ENCODE data around the gene CFAP46.

DNA sequence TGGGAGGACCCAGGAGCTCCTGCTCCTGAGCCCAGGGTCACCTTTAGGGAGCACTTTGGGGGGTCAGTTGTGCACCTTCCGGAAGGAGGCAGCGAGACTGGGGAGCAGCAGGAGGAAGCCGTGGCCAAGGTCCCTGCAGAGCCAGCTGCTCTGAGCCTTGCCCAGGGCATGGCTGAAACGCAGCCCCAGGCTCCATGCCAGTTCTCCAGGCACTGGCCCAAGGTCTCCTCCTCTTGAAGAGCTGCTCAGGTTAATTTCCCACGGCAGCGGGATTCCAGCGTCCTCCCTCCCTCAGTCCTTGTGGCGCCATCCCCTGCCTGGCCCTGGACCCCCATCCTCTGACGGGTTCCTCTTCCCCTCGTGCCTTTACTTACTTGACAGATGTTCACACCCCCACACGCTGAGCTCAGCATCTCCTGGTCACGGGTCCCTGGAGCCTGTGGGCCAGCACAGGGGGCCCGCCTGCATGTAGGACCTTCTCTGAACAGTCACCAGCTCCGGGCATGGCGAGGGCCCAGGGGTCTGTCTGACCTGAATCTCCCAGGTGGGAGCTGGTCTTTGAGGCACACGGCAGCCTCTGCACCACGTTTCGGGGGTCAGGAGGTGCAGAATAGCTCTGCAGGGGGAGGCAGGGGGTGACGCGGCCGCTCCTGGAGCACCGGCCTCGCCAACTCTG, 16.7 kb upstream of the CFAP46 start:
- TF ChIP-seq, protein P1, sequence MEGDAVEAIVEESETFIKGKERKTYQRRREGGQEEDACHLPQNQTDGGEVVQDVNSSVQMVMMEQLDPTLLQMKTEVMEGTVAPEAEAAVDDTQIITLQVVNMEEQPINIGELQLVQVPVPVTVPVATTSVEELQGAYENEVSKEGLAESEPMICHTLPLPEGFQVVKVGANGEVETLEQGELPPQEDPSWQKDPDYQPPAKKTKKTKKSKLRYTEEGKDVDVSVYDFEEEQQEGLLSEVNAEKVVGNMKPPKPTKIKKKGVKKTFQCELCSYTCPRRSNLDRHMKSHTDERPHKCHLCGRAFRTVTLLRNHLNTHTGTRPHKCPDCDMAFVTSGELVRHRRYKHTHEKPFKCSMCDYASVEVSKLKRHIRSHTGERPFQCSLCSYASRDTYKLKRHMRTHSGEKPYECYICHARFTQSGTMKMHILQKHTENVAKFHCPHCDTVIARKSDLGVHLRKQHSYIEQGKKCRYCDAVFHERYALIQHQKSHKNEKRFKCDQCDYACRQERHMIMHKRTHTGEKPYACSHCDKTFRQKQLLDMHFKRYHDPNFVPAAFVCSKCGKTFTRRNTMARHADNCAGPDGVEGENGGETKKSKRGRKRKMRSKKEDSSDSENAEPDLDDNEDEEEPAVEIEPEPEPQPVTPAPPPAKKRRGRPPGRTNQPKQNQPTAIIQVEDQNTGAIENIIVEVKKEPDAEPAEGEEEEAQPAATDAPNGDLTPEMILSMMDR (IDR thresholded peaks at IDR 0.05; ENCODE audit: insufficient read depth, low read length, poor library complexity, severe bottlenecking) = no peak
- TF ChIP-seq EZH2phosphoT487 (conservative IDR thresholded peaks at IDR 0.05; ENCODE audit: low read length) = no peak

All from SU-DHL-6 (cell line).